Measurements from ENCODE around the gene JPH4.

DNA sequence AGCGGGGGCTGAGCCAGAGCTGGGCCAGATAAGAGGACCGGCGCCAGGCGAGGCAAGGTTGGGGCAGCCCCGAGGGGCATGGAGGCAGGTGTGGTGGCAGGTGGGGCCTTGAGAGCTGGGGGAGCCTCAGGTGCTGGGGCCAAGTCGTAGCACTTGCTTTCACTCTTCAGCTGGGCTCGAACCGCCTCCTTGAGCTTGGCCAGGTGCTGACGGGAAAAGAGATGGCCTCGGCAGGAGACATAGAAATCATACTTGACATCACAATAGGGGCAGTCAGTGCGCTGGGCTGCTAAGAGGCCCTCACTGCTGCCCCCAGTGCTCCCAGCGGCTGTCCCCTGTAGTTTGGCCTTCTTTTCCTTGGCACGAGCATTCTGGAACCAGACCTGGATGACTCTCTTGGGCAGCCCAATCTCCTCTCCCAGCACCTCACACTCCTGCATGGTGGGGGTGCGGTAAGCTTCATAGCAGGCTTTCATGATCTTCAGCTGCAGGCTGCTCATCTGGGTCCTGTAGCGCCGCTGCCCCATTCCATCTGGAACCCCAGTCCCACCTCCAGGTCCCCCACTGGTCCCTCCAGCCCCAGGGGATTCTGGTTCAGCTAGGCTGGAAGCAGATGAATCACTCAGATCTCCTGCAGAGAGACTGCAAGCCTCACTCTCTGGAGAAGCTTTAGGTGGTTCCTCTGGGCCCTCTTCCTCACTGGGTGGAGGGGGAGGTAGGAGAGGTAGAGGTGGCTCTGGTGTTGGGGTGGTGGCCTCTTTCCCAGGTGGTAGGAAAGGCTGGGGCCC is 55.2 kb downstream of the JPH4 start:
- TF ChIP-seq IRF2 (CRISPR knock-in tag; IDR thresholded peaks at IDR 0.05; ENCODE audit: borderline replicate concordance, low read depth) (no peak), ESRRA (CRISPR knock-in tag; IDR thresholded peaks at IDR 0.05; ENCODE audit: borderline replicate concordance) (no peak)
- TF ChIP-seq, protein P1, sequence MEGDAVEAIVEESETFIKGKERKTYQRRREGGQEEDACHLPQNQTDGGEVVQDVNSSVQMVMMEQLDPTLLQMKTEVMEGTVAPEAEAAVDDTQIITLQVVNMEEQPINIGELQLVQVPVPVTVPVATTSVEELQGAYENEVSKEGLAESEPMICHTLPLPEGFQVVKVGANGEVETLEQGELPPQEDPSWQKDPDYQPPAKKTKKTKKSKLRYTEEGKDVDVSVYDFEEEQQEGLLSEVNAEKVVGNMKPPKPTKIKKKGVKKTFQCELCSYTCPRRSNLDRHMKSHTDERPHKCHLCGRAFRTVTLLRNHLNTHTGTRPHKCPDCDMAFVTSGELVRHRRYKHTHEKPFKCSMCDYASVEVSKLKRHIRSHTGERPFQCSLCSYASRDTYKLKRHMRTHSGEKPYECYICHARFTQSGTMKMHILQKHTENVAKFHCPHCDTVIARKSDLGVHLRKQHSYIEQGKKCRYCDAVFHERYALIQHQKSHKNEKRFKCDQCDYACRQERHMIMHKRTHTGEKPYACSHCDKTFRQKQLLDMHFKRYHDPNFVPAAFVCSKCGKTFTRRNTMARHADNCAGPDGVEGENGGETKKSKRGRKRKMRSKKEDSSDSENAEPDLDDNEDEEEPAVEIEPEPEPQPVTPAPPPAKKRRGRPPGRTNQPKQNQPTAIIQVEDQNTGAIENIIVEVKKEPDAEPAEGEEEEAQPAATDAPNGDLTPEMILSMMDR (IDR thresholded peaks at IDR 0.05), result no peak
- TF ChIP-seq, protein P2, sequence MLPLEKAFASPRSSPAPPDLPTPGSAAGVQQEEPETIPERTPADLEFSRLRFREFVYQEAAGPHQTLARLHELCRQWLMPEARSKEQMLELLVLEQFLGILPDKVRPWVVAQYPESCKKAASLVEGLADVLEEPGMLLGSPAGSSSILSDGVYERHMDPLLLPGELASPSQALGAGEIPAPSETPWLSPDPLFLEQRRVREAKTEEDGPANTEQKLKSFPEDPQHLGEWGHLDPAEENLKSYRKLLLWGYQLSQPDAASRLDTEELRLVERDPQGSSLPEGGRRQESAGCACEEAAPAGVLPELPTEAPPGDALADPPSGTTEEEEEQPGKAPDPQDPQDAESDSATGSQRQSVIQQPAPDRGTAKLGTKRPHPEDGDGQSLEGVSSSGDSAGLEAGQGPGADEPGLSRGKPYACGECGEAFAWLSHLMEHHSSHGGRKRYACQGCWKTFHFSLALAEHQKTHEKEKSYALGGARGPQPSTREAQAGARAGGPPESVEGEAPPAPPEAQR (CRISPR knock-in tag; IDR thresholded peaks at IDR 0.05), result no peak

Measured in WTC11 (cell line).